ENCODE measurements around the gene FUT8. TPM values are rescaled to one million over a fixed set of nuclear protein-coding genes. Genes with fewer than 3 reads are reported as not detected.

Gene FUT8
- total RNA-seq, 120 experiments from 2014 or later, result 73.3 to 174 (median 107) TPM

Small RNA genes lying within 50 kb of the gene (microRNA-seq; reads per million reads assigned to microRNA genes)
- 0 to 4.3 (median 1.5) reads per million in 43 experiments for gene MIR625
